CD14-positive monocyte (primary cell): ENCODE results near the gene GABRD. TPM values are rescaled to one million over a fixed set of nuclear protein-coding genes. Genes with fewer than 3 reads are reported as not detected.

ENCODE experiments used
- DNase-seq, 3 donors: peaks; one replicate each; pipeline ENCODE4 v3.0.0-alpha.2; 2011 to 2022
- H2AFZ ChIP-seq: 2 replicates; pipeline ENCODE4 v1.6.0; 2012; ENCODE audit warnings: mild to moderate bottlenecking, low read depth, low read length, inconsistent platforms; ENCODE audit not compliant: insufficient read depth, poor library complexity, severe bottlenecking
- H3K27ac ChIP-seq, 2 donors: 1 replicate in 1 of 2; 2 replicates in 1 of 2; pipeline ENCODE4 v1.5.1; 2012 to 2013; ENCODE audit warnings: low read length in 2 of 2, control low read depth in 1 of 2, inconsistent platforms in 1 of 2, low read depth in 1 of 2, mild to moderate bottlenecking in 1 of 2
- H3K27me3 ChIP-seq, 2 donors: one replicate each; pipeline versions ENCODE4 v1.6.0 to v1.6.1; 2011 to 2013; ENCODE audit warnings: low read length in 2 of 2; ENCODE audit not compliant: control insufficient read depth in 2 of 2, insufficient read depth in 2 of 2
- H3K36me3 ChIP-seq, 2 donors: replicated peaks in 1 of 2; 1 replicate in 1 of 2; 2 replicates in 1 of 2; pipeline versions ENCODE4 v1.5.1 to v1.6.1; 2012 to 2013; ENCODE audit warnings: low read length in 2 of 2, control low read depth in 1 of 2, inconsistent platforms in 1 of 2, mild to moderate bottlenecking in 1 of 2; ENCODE audit not compliant: insufficient read depth in 2 of 2, control insufficient read depth in 1 of 2
- H3K4me1 ChIP-seq, 2 donors: 1 replicate in 1 of 2; 2 replicates in 1 of 2; pipeline versions ENCODE4 v1.5.1 to v1.6.1; 2012 to 2013; ENCODE audit warnings: low read length in 2 of 2, control low read depth in 1 of 2, inconsistent platforms in 1 of 2, mild to moderate bottlenecking in 1 of 2, moderate library complexity in 1 of 2; ENCODE audit not compliant: insufficient read depth in 2 of 2, control insufficient read depth in 1 of 2
- H3K4me2 ChIP-seq: replicated peaks from 2 replicates; pipeline ENCODE3; 2012; ENCODE audit warnings: low read length, moderate library complexity, mild to moderate bottlenecking; ENCODE audit not compliant: poor library complexity, severe bottlenecking; ENCODE audit errors: extremely low read depth
- H3K4me3 ChIP-seq, 3 experiments: fragments of 200-600 bp in 1 of 3; sonication (generic) in 1 of 3; replicated peaks in 1 of 3; 1 replicate in 2 of 3; 2 replicates in 1 of 3; pipeline ENCODE4 v1.5.1; 2011 to 2013; ENCODE audit warnings: low read length in 3 of 3, mild to moderate bottlenecking in 3 of 3, control low read depth in 2 of 3, low read depth in 2 of 3, inconsistent platforms in 1 of 3, moderate library complexity in 1 of 3
- H3K79me2 ChIP-seq: 2 replicates; pipeline ENCODE4 v1.6.0; 2012; ENCODE audit warnings: mild to moderate bottlenecking, control low read depth, inconsistent platforms, low read length, moderate library complexity; ENCODE audit not compliant: insufficient read depth
- H3K9ac ChIP-seq: 2 replicates; pipeline ENCODE4 v1.6.0; 2017; ENCODE audit warnings: low read length, mild to moderate bottlenecking; ENCODE audit not compliant: insufficient read depth, poor library complexity, severe bottlenecking
- H3K9me3 ChIP-seq, 2 donors: replicated peaks in 1 of 2; 1 replicate in 1 of 2; 2 replicates in 1 of 2; pipeline versions ENCODE4 v1.5.1 to v1.6.1; 2012 to 2013; ENCODE audit warnings: low read length in 2 of 2, control low read depth in 1 of 2; ENCODE audit not compliant: control insufficient read depth in 1 of 2, insufficient read depth in 1 of 2
- H4K20me1 ChIP-seq: 2 replicates; pipeline ENCODE4 v1.6.0; 2012; ENCODE audit warnings: mild to moderate bottlenecking, low read length, control low read depth, moderate library complexity; ENCODE audit not compliant: insufficient read depth
- H3K27ac Mint-ChIP-seq, 7 donors: one replicate each; pipeline ENCODE4 v1.8.0; 2020; ENCODE audit warnings: mild to moderate bottlenecking in 7 of 7, mixed read lengths in 7 of 7, moderate library complexity in 6 of 7, inconsistent platforms in 2 of 7
- H3K27me3 Mint-ChIP-seq, 3 donors: one replicate each; pipeline ENCODE4 v1.8.0; 2021 to 2022; ENCODE audit warnings: low read depth in 3 of 3, mild to moderate bottlenecking in 3 of 3, mixed read lengths in 3 of 3, moderate library complexity in 3 of 3, inconsistent platforms in 1 of 3
- H3K36me3 Mint-ChIP-seq, 2 donors: one replicate each; pipeline ENCODE4 v1.8.0; 2020; ENCODE audit warnings: mixed read lengths in 2 of 2, inconsistent platforms in 1 of 2, mild to moderate bottlenecking in 1 of 2
- H3K4me1 Mint-ChIP-seq: one replicate; pipeline ENCODE4 v1.8.0; 2020; ENCODE audit warnings: mild to moderate bottlenecking, mixed read lengths
- H3K4me3 Mint-ChIP-seq, 2 donors: one replicate each; pipeline ENCODE4 v1.8.0; 2020; ENCODE audit warnings: mild to moderate bottlenecking in 2 of 2, mixed read lengths in 2 of 2, moderate library complexity in 1 of 2
- H3K9me3 Mint-ChIP-seq, 7 donors: one replicate each; pipeline ENCODE4 v1.8.0; 2020 to 2022; ENCODE audit warnings: mixed read lengths in 7 of 7, mild to moderate bottlenecking in 6 of 7, moderate library complexity in 6 of 7, inconsistent platforms in 2 of 7
- WGBS: methylation state at CpG from one replicate; pipeline ENCODE4 v1.1.5; 2013; ENCODE audit warnings: missing lambda C conversion rate; ENCODE audit not compliant: insufficient coverage; 5-methylcytosine and 5-hydroxymethylcytosine counted together
- intact Hi-C, 2 donors: fragments of 100-400 bp; cut with micrococcal nuclease; formaldehyde crosslinking; loops; one replicate each; pipeline versions ENCODE4 v1.15.0 to v1.15.1; 2023
- polyA plus RNA-seq, 3 donors: library from polyadenylated mRNA; depleted of rRNA in 1 of 3; unstranded in 2 of 3; stranded (reverse) in 1 of 3; fragments of 300-500 nt in 2 of 3; fragments of >200 nt in 1 of 3; fragmentation: Illumina TruSeq in 2 of 3; gene quantifications; 1 replicate in 2 of 3; 2 replicates in 1 of 3; pipeline ENCODE4 v1.2.3, GENCODE V29; 2012 to 2021
- TF ChIP-seq, protein P1 (sequence below): fragments of 200-600 bp; IDR thresholded peaks from one replicate; pipeline ENCODE4 v1.8.0; 2022; ENCODE audit warnings: antibody characterized with exemption, mild to moderate bottlenecking

GABRD gene
- polyA plus RNA-seq, 3 donors, result not detected

DNA sequence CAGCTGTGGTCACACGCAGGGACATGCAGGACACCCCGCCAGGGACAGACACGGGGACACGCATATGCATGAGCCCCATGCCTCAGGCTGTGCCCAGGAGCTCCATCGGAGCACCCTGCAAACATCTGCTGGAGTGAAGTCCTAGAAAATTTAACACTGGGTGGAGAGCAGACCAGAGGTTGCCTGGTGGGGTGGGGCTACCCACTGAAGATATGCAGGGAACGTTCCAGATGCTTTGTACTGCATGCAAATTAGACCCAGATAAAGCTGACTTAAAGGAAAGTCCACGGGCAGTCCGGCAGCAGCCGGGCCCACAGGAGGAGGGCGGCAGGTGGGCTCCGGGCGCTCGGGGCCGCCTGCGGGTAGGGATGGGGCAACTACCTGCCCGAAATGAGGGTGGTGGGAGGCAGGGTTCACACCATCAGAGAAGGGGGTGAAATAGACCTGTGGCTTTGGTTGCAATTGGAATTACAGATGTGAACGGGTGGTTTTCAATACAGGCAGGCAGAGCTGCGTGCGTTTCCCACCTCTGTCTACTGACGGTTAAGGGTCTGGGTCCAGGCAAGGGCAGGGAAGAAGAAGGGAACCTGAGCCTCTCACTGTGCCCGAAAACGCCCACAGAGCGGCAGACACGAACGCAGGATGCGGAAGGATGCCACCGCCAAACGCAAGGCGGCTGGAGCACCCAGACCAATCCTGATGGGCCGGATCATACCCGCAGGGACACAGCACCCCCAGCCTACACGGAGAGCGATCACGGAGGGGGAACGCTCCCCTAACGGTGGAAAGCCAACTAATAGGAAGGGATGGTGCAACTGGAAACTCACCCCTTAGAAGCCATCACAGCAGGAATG, 36.5 kb upstream of the GABRD start:
- Histone ChIP-seq H3K9ac (no peak overlapping the region), H2AFZ (no peak overlapping the region), H3K79me2 (no peaks in the 10 kb centered on the region), H3K9me3 (peaks cover 10 to 38% of the 10 kb centered on the region in 2 donors), H3K27me3 (no peaks in the 10 kb centered on the region), H3K27ac (no peak overlapping the region), H3K4me1 (no peaks in the 10 kb centered on the region), H4K20me1 (no peaks in the 10 kb centered on the region), H3K4me3 (no peak overlapping the region), H3K36me3 (no peaks in the 10 kb centered on the region), H3K4me2 (no peak overlapping the region)
- no peak overlapping the region for H3K4me3 Mint-ChIP-seq
- WGBS, result 90% methylated on average over 31 of the region's 36 CpGs
- no peaks in the 10 kb centered on the region for H3K36me3 Mint-ChIP-seq
- TF ChIP-seq, protein P1, sequence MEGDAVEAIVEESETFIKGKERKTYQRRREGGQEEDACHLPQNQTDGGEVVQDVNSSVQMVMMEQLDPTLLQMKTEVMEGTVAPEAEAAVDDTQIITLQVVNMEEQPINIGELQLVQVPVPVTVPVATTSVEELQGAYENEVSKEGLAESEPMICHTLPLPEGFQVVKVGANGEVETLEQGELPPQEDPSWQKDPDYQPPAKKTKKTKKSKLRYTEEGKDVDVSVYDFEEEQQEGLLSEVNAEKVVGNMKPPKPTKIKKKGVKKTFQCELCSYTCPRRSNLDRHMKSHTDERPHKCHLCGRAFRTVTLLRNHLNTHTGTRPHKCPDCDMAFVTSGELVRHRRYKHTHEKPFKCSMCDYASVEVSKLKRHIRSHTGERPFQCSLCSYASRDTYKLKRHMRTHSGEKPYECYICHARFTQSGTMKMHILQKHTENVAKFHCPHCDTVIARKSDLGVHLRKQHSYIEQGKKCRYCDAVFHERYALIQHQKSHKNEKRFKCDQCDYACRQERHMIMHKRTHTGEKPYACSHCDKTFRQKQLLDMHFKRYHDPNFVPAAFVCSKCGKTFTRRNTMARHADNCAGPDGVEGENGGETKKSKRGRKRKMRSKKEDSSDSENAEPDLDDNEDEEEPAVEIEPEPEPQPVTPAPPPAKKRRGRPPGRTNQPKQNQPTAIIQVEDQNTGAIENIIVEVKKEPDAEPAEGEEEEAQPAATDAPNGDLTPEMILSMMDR, result no peak
- peaks cover 0 to 3% (median 2%) of the 10 kb centered on the region in 3 donors for H3K27me3 Mint-ChIP-seq
- no peaks in the 10 kb centered on the region for H3K4me1 Mint-ChIP-seq
- no peak for DNase-seq
- peaks cover 12 to 29% (median 21%) of the 10 kb centered on the region in 7 donors for H3K9me3 Mint-ChIP-seq
- H3K27ac Mint-ChIP-seq, result no peak overlapping the region
- intact Hi-C loops, result no loop called here

DNA sequence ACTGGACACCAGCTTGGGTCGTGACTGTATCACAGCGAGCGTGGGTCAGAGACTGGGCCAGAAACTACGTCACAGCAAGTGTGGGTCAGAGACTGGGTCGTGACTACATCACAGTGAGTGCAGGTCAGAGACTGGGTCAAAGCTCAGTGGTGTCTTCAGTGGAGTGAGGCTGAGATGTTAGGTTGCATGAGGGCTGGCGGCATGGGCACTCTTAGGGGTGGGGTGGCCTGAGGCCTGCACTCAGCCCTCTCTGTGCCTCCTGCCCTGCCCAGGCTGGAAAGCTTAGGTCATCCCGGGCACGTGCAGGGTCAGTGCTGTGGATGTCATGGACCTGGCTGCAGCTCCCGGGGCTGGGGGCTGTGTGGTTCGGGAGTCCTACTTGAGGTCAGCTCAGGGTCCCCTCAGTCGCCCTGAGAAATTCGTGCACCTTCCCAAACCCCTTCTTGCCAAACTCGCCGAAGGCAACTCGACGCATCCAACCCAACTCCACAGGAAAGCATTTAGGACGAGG, 34.5 kb upstream of the GABRD start:
- Histone ChIP-seq H3K4me1 (no peaks in the 10 kb centered on the region), H3K9me3 (peaks cover 10 to 28% of the 10 kb centered on the region in 2 donors), H3K27ac (no peak overlapping the region), H3K27me3 (no peaks in the 10 kb centered on the region), H3K9ac (no peak overlapping the region), H3K4me3 (no peak overlapping the region), H3K36me3 (no peaks in the 10 kb centered on the region), H2AFZ (no peak overlapping the region), H4K20me1 (no peaks in the 10 kb centered on the region), H3K4me2 (no peak overlapping the region), H3K79me2 (no peaks in the 10 kb centered on the region)
- H3K4me3 Mint-ChIP-seq, result no peak overlapping the region
- no peaks in the 10 kb centered on the region for H3K36me3 Mint-ChIP-seq
- intact Hi-C loops, result no loop called here
- 89% methylated on average over 15 of the region's 17 CpGs for WGBS
- TF ChIP-seq, protein P1, result no peak
- no peak overlapping the region for H3K27ac Mint-ChIP-seq
- no peaks in the 10 kb centered on the region for H3K4me1 Mint-ChIP-seq
- DNase-seq, result no peak
- peaks cover 8 to 18% (median 15%) of the 10 kb centered on the region in 7 donors for H3K9me3 Mint-ChIP-seq
- H3K27me3 Mint-ChIP-seq, result peaks cover 1 to 11% (median 9%) of the 10 kb centered on the region in 3 donors
